HG03175 (cell line): ENCODE results near the gene HSPG2.
"Not testable (repeated sequence)": the region's sequence is repeated elsewhere in the genome, so short reads cannot be mapped to it uniquely, and the experiment has no call there.

Experiments used
- ATAC-seq: cut with Tn5 transposase; IDR thresholded peaks from one replicate; pipeline ENCODE4 v1.9.1; 2021; ENCODE audit warnings: mild to moderate bottlenecking, moderate library complexity; ENCODE audit not compliant: unreplicated experiment

The HSPG2 gene

DNA sequence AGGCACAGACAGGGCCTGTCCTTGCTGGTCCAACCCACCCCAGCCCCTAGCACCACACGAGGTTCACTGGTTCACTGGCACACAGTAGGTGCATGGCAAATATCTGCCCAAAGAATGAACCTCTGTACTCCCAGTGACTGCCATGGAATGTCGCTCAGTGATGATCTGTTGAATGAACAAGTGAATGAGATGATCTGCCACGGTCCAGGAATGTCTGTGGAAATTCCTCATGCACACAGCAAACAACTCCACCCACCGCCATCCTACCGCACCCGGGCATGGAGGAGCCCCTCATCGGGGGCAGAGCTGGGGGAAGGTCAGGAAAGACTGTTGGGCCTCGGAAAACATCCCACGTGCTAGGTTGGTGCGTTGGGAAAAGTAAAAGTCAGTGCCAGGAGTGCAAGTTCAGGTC lies 1.7 kb downstream of the HSPG2 start:
- no peak for ATAC-seq

DNA sequence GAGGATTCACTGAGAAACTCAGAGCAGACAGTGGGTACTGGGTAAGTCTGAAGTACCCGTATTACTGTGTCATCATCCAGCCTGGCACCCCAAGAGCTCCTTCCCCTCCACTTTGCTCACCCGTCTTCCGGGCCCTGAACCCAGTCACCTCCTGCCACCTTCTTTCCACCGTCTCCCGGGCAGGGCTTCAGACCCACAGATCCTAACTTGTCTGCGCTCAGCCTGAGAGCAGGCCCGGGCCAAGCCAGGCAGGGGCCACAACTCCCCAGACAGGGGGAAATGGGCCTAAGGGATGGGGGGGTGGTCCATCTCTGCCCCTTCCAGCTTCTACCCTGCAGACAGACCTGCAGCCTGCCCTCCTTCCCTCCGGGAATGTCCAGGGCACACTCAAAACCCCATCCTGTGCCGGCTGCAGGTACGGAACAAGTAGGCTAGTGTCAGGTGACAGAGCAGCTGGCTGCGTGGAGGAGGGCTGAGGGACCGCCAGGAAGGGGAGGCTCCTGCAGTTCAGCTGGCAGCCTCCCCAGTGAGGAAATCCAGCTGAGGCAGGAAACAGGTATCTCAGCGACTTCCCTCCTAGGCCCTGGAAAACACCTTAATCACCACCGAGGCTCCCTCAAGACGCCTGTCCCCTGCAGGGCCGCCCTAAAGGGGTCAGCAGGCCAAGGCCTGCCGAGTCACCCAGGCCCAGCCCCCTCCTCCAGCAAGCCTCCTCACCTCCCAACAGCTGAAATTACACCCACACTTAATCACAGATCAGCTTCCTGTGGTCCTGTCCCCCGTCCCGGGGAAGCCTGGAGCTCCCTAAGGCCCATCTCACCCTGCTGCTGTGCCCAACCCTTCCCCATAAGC lies 3.5 kb downstream of the HSPG2 start:
- ATAC-seq, result no peak

DNA sequence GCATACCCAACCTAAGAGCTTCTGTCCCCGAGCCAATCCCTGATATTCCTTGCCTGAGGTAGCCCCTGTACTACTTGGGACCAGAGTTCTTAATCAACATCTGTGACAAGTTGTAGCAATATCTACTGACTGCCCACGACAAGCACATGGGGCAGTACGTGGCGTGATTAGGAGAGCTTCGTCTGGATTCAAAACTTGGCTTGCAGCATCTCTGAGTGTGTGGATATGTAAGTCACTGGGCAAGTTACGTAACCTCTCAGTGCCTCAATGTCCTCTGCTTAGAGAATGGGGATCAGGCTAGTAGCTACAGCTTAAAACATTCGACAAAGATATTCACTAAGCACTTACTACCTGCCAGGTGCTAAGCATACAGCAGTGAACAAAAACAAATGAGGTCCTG lies 5.0 kb downstream of the HSPG2 start:
- ATAC-seq, result no peak

DNA sequence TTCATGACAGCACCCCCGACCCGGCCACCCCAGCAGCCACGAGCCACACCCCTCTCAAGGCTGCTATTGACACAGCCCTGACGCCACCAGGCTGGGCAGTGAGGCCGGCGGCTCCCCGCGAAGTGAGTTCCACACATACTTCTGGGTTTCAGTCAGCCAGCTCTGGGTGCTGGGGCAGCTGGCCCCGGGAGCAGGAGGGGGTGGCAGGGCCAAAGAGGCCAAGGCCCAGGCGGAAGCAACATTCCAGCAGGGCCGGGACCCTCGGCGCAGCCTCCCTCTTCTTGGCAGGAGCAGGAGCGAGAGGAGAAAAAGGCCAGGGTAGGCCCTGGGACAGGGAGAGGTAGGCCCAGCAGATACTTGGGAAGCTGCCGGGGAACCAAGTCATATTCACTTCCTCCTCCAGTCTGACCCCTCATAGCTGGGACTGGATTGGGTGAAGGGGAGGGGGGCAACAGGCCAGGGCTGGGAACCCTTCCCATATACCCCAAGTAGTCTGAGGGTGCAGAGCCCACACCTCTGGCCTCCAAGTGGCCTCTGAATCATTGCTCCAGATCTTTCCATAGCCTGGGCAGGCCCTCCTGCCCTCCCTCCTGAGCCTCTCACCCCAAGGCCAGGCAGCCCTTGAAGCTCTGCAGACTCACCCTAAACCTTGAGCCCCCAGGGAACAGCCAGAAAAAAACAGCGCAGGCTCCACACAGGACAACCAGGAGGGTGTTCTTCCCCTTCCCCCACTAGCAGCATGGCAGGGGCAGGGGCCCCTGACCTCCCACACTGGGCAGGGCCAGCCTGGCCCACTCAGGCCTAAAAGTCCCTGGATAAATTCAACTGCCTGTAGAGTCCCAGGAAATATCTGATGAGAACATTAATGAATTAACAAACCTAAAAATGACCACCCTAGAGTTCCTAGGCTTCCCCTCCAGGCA lies 5.7 kb downstream of the HSPG2 start:
- ATAC-seq, result no peak

DNA sequence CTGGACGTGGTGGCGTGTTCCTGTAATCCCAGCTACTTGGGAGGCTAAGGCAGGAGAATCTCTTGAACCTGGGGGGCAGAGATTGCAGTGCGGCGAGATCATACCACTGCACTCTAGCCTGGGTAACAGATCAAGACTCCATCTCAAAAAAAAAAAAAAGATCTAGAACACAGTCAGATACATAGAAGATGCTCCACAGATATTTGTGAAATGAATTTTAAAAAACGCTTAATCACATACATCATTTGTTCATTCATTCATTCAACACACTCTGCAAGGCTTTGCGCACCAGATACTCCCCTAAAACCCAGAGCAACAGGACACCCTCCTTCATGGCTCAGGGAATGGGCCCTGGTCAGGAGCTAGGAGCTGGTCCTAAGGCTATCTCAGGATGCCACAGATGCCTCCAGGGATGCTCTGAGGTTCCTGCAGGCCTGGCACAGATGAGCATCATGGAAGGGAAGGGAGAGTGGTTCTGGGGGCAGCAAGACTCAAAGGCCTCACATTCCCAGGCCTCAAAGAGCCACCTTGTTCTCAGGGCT lies 6.4 kb downstream of the HSPG2 start:
- no peak for ATAC-seq

DNA sequence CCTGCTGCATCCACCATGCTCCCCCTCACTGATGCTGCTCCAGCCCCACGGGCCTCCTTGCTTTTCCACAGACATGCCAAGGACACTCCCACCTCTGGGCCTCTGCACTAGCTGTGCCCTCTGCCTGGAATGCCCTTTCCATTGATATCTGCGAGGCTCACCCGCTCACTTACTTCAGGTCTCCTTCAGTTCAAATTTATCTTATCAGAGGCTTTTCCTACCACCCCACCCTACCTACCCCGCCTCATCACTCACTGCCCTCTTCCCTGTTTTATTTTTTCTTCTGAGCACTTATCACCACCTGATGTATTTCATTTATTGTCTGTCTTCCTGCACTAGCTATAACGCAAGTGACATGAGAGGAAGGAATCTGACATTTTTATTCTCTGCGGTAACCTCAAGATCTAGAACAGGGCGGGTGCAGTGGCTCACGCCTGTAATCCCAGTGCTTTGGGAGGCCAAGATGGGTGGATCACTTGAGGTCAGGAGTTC lies 7.0 kb downstream of the HSPG2 start:
- no peak for ATAC-seq

DNA sequence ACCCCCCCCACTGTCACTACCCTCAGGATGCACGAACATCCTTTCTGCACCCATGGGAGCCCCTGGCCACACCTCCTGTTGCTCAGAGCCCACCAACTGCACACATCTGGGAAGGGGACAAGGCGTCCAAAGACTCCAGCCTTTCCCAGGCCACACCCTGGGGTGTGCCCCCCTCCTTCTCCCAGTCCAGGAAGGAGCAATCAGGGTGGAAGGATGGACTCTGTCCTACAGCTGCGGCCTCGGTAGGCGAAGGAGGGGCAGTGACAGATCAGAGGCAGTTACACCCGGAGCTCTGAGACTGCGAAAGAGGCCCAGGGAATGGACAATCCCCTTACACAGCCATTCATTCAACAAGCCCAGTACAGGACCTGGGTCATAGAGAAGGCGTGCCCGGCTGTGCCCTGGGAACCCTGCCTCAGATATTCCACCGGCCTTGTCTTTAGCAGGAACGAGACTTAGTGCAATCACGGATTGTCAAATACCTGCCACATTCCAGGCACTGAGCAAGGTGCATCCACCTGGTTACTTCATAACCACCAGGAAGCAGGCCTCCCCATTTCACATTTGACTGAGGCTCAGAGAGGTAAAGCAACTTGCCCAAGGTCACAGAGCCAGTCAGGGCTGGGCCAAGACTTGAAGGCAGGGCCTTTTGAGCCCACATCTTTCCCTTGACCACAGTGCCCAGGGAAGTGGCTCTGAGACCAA lies 9.4 kb downstream of the HSPG2 start:
- no peak for ATAC-seq

DNA sequence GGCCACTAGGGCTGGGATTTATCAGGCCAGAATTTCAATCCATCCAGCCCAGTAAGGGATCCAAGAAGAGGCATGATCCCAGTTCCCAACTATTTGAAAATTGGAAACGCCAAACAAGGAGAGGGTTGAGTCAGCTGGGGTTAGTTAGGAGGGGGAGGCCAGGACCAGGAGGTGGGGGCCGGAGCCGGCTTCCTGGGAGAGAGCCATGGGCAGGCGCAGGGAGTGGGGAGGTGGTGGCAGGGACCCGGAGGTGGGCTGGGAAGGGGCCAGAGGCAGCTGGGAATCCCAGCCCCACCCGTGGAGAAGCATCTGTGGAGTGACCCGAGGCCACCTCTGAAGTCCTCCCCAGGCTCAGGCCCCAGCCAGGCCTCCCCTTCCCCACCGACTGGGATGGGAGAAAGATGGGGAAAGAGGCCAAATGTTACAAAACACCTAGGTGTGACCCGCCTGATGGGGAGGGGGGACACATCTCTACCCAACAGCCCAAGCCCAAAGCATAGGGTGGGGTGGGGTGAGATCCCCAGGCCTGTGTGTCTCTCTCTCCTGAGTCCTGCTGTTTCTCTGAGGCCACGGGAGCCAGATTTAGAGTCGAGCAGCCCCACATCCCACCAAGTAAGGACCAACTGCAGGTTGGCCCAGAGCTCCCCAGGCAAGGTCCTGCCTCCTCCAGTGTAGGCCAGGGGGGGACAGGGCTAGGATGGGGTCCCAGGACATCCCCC lies 10.1 kb downstream of the HSPG2 start:
- no peak for ATAC-seq

DNA sequence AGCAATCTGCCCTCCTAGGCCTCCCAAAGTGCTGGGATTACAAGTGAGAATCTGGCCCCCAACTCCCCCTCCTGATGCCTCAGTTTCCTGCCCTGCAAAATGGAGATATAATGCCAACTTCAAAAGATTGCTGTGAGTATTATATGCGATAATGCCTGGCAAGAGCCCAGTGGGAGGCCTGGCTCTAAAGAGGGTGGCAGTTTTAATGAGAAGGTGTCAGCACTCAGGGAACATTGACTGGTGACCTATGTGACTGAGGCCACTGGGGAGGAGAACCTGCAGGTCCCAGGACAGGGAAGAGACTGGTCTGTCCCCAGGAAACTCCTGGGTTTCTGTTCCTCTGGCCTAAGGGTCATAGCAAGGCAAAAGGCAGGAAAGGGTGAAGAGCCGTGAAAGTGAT lies 11.0 kb downstream of the HSPG2 start:
- no peak for ATAC-seq

DNA sequence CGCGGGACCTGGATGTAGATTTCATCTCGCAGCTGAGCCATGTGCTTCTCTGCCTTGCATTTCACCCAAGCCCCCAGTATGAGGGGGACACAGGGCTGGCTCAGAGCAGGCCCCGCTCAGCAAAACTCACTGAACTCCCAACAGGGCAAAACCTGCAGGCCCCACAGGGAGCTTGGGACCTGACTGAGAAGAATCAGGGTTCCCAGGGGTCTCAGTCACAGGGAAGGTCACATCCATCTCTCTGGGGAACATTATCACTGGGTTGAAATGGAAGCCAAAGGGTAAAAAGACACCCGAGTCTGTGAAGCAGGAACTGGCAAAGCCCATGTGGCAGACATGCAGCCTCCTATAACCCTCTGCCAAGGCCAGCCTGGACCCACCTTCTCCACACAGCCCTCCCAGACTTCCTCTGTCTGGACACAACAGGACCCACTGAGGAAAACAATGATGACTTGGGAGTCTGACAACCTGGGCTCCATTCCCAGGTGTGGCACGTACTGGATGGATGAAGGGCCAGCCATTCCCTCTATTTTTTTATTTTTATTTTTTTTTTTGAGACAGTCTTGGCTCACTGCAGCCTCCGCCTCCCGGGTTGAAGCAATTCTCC lies 11.7 kb downstream of the HSPG2 start:
- ATAC-seq, result no peak

DNA sequence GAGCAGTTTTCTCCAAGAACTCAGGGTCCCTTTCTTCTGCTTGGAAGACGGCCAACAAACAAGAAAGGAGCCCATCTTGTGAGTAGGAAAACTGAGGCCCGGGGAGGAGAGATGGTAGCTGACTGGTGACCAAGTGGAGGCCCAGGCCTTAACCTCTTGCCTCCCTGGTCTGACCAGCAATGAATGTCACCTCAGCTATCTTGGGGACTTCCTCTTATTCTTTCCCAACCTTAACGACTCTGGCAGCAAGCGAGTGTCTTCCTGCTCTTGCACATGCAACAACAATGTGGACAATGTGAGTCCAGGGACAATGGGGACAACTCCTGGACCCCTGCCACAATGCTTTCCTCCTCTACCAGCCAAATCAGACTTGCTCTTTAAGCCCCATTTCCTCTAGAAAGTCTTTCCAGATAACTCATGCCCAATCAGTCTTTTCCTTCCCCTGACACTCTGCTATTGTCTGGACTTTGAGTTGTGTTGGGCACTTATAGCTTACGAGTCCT lies 12.6 kb downstream of the HSPG2 start:
- no peak for ATAC-seq

DNA sequence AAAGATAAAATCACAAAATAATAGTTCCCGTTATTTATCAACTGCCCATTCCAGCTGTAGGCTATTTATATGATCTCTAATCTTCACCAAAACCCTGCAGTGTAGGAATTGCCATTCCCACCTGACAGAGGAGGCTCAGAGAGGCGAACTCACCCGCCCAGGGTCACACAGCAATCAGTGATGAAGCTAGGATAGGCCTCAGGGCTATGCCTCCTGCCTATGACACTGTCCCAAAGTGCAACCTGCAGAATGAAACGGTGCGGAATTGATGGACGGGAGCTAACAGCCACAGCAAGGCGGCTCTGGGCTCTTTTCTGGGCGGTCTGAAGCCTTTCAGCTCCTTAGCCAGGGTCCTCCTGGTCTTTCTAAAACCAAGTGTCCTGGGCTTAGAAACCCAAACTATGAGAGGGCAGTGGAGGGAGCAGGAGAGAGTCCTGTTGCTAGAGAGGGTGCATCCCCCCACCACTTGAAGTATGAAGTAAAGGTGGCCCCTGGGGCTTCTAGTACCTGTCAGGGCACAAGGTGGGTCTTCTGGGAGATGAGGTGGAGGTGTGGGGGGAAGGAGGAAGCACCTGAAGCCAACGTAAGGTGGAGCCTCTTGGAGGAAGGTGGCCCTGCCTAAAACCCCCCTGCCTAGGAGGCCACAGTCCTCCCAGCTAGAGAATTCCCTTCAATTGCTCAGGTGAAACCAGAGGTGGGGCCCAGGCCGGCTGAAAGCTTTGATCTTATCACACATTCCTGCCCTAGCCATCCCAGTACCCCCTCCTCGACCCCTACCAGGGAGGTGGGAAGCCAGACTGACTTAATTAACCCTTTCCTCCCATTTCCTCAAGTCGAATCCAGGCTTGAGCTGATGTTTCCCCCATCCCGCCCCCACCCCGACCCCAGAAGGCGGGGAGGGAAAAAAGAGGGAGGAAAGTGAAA lies 14.8 kb downstream of the HSPG2 start:
- ATAC-seq, result no peak

DNA sequence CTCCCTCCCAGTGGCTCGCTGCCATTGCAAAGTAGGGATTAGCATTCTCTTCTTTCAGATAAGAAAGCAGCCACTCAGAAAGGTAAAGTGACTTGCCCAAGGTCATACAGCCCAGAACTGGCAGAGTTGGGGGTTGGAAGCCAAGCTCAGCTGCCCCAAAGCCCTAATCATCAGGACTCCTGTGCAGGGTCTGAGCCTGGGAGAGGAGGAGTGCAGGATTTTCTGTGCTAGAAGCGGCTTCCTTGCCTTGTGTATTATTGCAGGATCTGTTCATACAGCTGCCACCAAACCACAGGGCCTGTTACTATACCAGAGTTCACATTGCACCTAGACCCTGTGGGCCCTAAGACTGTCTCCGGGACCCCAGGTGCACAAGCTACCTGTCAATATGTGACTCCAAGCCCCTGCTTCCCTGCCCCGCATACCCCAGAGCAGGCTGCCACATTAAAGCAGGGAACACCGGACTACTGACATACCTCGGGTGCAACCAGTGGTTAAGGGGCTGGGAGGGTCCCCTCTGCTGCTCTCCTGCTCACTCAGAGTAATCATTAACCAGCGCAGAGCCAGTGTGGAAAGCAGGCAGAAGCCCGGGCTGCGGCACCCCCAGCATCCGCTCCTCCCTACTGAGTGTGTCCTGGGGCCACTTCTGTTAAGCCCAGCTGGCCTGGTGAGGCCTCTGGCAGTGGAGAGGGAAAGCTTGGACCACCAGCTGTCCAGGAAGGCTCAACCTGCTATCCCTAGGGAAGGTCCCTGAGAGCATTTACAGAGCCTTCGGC lies 15.8 kb downstream of the HSPG2 start:
- no peak for ATAC-seq

DNA sequence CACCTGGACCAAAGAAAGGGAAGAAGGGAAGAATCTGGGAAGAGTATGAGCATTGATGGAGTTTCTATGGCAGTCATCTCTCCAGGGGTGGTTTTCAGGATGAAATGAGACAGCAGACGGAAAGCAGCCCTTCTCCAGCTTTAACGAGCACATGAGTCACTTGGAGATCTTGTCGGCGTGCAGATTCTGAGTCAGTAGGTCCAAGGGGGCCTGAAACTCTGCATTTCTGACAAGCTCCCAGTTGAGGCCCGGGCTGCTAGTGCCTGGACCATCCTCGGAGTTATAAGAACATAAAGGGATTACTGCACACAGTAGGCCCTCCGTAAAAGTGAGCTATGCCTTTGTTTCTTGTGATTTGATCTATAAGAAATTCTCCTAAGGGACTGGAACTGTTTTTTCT lies 17.6 kb downstream of the HSPG2 start:
- ATAC-seq, result no peak

DNA sequence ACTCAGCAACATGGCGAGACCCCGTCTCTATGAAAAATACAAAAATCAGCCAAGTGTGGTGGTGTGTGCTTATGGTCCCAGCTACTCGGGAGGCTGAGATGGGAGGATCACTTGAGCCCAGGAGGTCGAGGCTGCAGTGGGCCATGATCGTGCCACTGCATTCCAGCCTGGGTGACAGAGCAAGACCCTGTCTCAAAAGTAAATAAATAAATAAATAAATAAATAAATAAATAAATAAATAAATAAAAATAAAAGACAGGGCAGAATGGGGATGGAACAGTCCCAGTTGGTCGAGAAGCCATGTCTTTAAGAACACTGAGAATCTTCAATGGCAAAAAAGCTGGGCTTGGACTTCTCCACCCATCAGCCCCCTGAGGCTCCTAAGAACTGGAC lies 19.9 kb downstream of the HSPG2 start:
- not testable (repeated sequence) for ATAC-seq

DNA sequence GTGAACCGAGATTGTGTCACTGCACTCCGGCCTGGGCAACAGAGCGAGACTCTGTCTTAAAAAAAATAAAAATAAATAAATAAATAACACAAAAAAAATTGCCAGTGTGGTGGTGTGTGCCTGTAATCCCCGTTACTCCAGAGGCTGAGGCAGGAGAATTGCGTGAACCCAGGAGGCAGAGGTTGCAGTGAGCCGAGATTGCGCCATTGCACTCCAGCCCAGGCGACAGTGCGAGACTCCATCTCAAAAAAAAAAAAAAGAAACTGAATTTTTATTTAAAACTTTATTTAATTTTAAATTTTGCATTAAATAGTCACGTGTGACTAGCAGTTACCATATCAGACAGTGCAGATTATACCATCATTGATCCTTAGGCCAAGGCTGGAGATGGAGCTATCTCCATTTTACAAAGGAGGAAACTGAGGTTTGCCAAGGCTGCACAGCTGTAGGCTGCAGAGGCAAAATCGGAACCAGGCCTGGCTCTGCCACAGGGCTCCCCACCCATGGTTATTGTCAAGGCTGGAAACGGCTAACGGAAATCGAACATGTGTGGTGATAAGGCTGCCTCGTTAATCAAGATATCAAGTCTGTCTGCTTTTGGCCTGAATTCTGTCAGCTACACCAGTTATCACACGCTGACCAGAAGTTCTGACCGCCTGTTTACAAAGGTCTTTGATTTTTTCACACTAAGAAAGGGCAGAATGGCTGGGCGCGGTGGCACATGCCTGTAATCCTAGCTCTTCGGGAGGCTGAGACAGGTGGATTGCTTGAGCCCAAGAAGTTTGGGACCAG lies 20.5 kb downstream of the HSPG2 start:
- no peak for ATAC-seq
